ENCODE measurements around the gene CDCA7. TPM values are rescaled to one million over a fixed set of nuclear protein-coding genes. Genes with fewer than 3 reads are reported as not detected.
A peak's percentile ranks its signal among the peaks of the same experiment; 100 is the strongest.

The CDCA7 gene
- total RNA-seq, 1 experiment from 2014 or later = 48.2 TPM

DNA sequence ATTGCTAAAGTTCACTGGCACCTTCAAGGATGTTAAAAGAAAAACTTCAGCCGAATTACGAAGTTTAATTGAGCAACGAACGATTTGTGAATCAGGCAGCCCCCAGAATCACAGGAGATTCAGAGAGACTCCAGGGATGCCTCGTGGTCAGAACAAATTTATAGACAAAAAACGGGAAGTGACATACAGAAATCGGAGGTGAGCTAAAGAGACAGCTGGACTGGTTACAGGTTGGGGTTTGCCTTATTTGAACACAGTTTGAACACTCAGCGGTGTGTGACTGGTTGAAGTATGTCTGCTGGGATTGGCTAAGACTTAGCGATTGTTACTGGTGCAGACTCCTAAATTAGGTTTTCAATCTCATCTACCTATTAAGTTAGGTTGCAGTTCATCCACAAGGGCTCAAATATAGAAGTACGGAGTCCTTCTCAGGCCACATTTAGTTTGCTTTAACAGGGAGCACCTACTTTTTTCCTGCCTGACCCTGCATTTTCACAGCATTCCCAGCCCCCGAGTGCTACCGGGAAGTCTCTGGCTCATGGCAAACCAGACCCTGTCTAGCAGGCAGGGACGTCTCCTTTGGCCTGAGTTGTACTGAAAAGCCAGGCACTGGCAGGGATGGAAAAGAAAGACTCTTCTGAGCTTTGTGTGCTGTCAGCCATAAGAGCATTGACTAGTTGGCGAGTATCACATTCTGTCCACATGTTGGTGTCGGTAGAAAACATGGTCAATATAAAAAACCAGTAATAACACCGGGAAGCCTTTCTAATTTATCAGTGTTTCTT lies 41.1 kb downstream of the CDCA7 start:
- intact Hi-C loops (cut with micrococcal nuclease; ENCODE audit: unreplicated experiment) = loop anchor here (2.0 to 10.0 kb wide), 3 partner anchors 109 to 583 kb away; no protein-coding TSS in a partner anchor

DNA sequence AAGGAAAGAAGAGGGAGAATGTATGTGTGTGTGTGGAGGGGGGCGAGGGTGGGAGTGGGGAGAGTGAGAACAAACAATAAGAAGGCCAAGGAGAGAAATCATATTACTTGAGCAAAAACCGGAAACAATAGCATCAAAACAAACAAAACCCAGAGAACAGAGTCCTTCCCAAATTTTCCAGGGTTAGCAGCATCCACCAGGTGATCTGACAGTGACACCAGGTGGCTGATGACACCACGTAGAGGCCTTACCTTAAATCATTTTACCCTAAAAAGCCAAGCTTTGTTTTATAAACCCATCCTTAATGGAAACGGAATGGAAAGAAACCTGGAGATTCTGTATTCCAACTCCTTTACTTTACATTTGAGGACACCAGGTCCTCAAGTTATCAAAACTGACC lies 42.9 kb downstream of the CDCA7 start:
- no peaks in the 10 kb centered on the region for H3K27me3 Mint-ChIP-seq (ENCODE audit: unreplicated experiment)
- no peak overlapping the region for H3K4me3 Mint-ChIP-seq (ENCODE audit: low read depth, unreplicated experiment)
- no peaks in the 10 kb centered on the region for H3K36me3 Mint-ChIP-seq (ENCODE audit: insufficient read depth, unreplicated experiment)
- CTCF ChIA-PET = interaction anchor here (0.7 to 1.5 kb wide), 2 partner anchors 111 to 371 kb away, joined by 3 to 5 read pairs; no protein-coding TSS in a partner anchor
- peaks cover 22% of the 10 kb centered on the region for H3K4me1 Mint-ChIP-seq (ENCODE audit: low read depth, unreplicated experiment)
- TF ChIP-seq, protein P1, sequence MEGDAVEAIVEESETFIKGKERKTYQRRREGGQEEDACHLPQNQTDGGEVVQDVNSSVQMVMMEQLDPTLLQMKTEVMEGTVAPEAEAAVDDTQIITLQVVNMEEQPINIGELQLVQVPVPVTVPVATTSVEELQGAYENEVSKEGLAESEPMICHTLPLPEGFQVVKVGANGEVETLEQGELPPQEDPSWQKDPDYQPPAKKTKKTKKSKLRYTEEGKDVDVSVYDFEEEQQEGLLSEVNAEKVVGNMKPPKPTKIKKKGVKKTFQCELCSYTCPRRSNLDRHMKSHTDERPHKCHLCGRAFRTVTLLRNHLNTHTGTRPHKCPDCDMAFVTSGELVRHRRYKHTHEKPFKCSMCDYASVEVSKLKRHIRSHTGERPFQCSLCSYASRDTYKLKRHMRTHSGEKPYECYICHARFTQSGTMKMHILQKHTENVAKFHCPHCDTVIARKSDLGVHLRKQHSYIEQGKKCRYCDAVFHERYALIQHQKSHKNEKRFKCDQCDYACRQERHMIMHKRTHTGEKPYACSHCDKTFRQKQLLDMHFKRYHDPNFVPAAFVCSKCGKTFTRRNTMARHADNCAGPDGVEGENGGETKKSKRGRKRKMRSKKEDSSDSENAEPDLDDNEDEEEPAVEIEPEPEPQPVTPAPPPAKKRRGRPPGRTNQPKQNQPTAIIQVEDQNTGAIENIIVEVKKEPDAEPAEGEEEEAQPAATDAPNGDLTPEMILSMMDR (IDR thresholded peaks at IDR 0.05; ENCODE audit: unreplicated experiment) = no peak
- intact Hi-C loops (cut with micrococcal nuclease; ENCODE audit: unreplicated experiment) = loop anchor here (2.0 to 10.0 kb wide), 3 partner anchors 111 to 585 kb away; no protein-coding TSS in a partner anchor
- no peak for DNase-seq
- no TSS peak for BruUV-seq (replicated peaks)
- H3K9me3 Mint-ChIP-seq (ENCODE audit: low read depth, unreplicated experiment) = no peaks in the 10 kb centered on the region
- no peak overlapping the region for H3K27ac Mint-ChIP-seq (ENCODE audit: unreplicated experiment)

More for the DNA sequence above, 41.1 kb downstream of the CDCA7 start:
- CTCF ChIA-PET = no interaction called here
- Mint-ChIP-seq H3K9me3 (ENCODE audit: low read depth, unreplicated experiment) (no peaks in the 10 kb centered on the region), H3K4me3 (ENCODE audit: low read depth, unreplicated experiment) (no peak overlapping the region), H3K27ac (ENCODE audit: unreplicated experiment) (no peak overlapping the region), H3K27me3 (ENCODE audit: unreplicated experiment) (no peaks in the 10 kb centered on the region), H3K4me1 (ENCODE audit: low read depth, unreplicated experiment) (peaks cover 4% of the 10 kb centered on the region), H3K36me3 (ENCODE audit: insufficient read depth, unreplicated experiment) (no peaks in the 10 kb centered on the region)
- no TSS peak for BruUV-seq (replicated peaks)
- TF ChIP-seq, protein P1 (IDR thresholded peaks at IDR 0.05; ENCODE audit: unreplicated experiment) = no peak
- no peak for DNase-seq

DNA sequence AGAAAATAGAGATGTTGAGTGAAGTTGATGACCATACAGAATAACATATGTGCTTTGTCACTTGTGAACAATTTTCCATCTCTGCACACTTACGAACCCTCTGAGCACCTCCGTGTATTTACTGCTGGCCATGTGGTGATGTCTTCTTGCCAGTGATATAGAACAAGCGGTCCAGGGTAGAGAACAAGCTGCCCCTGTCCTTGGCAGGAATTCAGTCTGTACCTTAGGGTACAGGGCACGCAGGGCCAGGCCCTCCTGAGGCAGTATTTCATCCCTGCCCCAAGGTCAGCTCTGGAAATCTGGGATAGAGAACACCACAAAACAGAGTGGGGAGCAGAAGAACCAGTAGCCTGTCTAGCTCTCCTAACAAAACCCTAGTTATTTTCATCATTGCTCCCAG lies 44.6 kb downstream of the CDCA7 start:
- no peak for DNase-seq
- no TSS peak for BruUV-seq (replicated peaks)
- H3K27me3 Mint-ChIP-seq (ENCODE audit: unreplicated experiment) = no peaks in the 10 kb centered on the region

DNA sequence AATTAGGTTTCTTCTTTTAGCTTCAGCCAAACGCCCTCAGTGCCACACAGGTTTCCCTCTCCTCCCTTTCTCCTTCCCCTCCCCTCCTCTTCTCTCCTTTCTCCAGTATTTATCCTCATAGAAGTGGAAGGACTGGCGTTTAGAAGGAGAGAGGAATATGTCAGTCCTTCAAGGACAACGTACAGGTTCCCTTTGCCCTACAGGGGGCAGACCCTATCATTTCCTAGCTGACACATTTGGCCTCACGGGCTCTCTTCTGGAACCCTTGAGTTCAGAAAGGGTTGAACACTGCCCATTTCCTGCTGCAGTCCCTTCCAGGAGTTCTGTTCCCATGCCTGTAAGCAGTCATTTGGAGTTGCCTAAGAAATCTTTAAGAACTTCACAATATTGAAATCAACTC lies 46.1 kb downstream of the CDCA7 start:
- intact Hi-C loops (cut with micrococcal nuclease; ENCODE audit: unreplicated experiment) = loop anchor here (5.0 kb wide), 2 partner anchors 267 to 947 kb away; no protein-coding TSS in a partner anchor
- BruUV-seq (replicated peaks) = no TSS peak
- Mint-ChIP-seq H3K4me1 (ENCODE audit: low read depth, unreplicated experiment) (peaks cover 27% of the 10 kb centered on the region), H3K9me3 (ENCODE audit: low read depth, unreplicated experiment) (no peaks in the 10 kb centered on the region), H3K27ac (ENCODE audit: unreplicated experiment) (no peak overlapping the region), H3K36me3 (ENCODE audit: insufficient read depth, unreplicated experiment) (no peaks in the 10 kb centered on the region), H3K27me3 (ENCODE audit: unreplicated experiment) (no peaks in the 10 kb centered on the region), H3K4me3 (ENCODE audit: low read depth, unreplicated experiment) (no peak overlapping the region)
- CTCF ChIA-PET = interaction anchor here (1.1 to 3.8 kb wide), 2 partner anchors 49 to 90 kb away, joined by 3 to 30 read pairs; no protein-coding TSS in a partner anchor
- DNase-seq = peak; percentile 21
- TF ChIP-seq, protein P1 (IDR thresholded peaks at IDR 0.05; ENCODE audit: unreplicated experiment) = no peak

More for the DNA sequence above, 44.6 kb downstream of the CDCA7 start:
- CTCF ChIA-PET = no interaction called here
- no peaks in the 10 kb centered on the region for H3K36me3 Mint-ChIP-seq (ENCODE audit: insufficient read depth, unreplicated experiment)
- H3K9me3 Mint-ChIP-seq (ENCODE audit: low read depth, unreplicated experiment) = no peaks in the 10 kb centered on the region
- H3K27ac Mint-ChIP-seq (ENCODE audit: unreplicated experiment) = no peak overlapping the region
- TF ChIP-seq, protein P1 (IDR thresholded peaks at IDR 0.05; ENCODE audit: unreplicated experiment) = no peak
- H3K4me3 Mint-ChIP-seq (ENCODE audit: low read depth, unreplicated experiment) = no peak overlapping the region
- H3K4me1 Mint-ChIP-seq (ENCODE audit: low read depth, unreplicated experiment) = peaks cover 27% of the 10 kb centered on the region
- intact Hi-C loops (cut with micrococcal nuclease; ENCODE audit: unreplicated experiment) = loop anchor here (5.0 to 10.0 kb wide), 2 partner anchors 374 to 587 kb away; no protein-coding TSS in a partner anchor

Measured in Calu3 (cell line).